ENCODE results near the gene GRID1.

The GRID1 gene

GRCh38 chr10:86199041-86199440, 167.6 kb downstream of the GRID1 start:
- H3K27ac ChIP-seq, result no peak overlapping the region
- no peak overlapping the region for H3K4me3 ChIP-seq
- TF ChIP-seq POLR2AphosphoS5 (IDR thresholded peaks at IDR 0.05; ENCODE audit: borderline replicate concordance, low read depth, low read length) (no peak), EZH2 (IDR thresholded peaks at IDR 0.05) (no peak), FOXP2 (optimal IDR thresholded peaks at IDR 0.05; ENCODE audit: control extremely low read depth, extremely low read length, insufficient read depth) (no peak)
- H3K9ac ChIP-seq (ENCODE audit: insufficient read length), result no peak overlapping the region
- no peaks in the 10 kb centered on the region for H3K9me3 ChIP-seq (ENCODE audit: low read depth, low read length)
- no peak for DNase-seq (ENCODE audit: low read depth, low spot score)
- no peaks in the 10 kb centered on the region for H3K36me3 ChIP-seq (ENCODE audit: insufficient read depth, low read length)

- TF ChIP-seq EZH2 (IDR thresholded peaks at IDR 0.05) (no peak), FOXP2 (optimal IDR thresholded peaks at IDR 0.05; ENCODE audit: control extremely low read depth, extremely low read length, insufficient read depth) (no peak), POLR2AphosphoS5 (IDR thresholded peaks at IDR 0.05; ENCODE audit: borderline replicate concordance, low read depth, low read length) (no peak)
- no peak overlapping the region for H3K4me3 ChIP-seq
- no peaks in the 10 kb centered on the region for H3K9me3 ChIP-seq (ENCODE audit: low read depth, low read length)
- H3K36me3 ChIP-seq (ENCODE audit: insufficient read depth, low read length), result no peaks in the 10 kb centered on the region
- DNase-seq (ENCODE audit: low read depth, low spot score), result no peak
- H3K27ac ChIP-seq, result no peak overlapping the region
- H3K9ac ChIP-seq (ENCODE audit: insufficient read length), result no peak overlapping the region
These were observed 168.3 kb downstream of the GRID1 start for GRCh38 chr10:86198271-86198670.

GRCh38 chr10:86197166-86197790, 169.3 kb downstream of the GRID1 start:
- H3K27ac ChIP-seq, result no peak overlapping the region
- no peak overlapping the region for H3K9ac ChIP-seq (ENCODE audit: insufficient read length)
- no peaks in the 10 kb centered on the region for H3K36me3 ChIP-seq (ENCODE audit: insufficient read depth, low read length)
- TF ChIP-seq FOXP2 (optimal IDR thresholded peaks at IDR 0.05; ENCODE audit: control extremely low read depth, extremely low read length, insufficient read depth) (no peak), EZH2 (IDR thresholded peaks at IDR 0.05) (no peak), POLR2AphosphoS5 (IDR thresholded peaks at IDR 0.05; ENCODE audit: borderline replicate concordance, low read depth, low read length) (no peak)
- no peak overlapping the region for H3K4me3 ChIP-seq
- no peaks in the 10 kb centered on the region for H3K9me3 ChIP-seq (ENCODE audit: low read depth, low read length)
- no peak for DNase-seq (ENCODE audit: low read depth, low spot score)

DNA sequence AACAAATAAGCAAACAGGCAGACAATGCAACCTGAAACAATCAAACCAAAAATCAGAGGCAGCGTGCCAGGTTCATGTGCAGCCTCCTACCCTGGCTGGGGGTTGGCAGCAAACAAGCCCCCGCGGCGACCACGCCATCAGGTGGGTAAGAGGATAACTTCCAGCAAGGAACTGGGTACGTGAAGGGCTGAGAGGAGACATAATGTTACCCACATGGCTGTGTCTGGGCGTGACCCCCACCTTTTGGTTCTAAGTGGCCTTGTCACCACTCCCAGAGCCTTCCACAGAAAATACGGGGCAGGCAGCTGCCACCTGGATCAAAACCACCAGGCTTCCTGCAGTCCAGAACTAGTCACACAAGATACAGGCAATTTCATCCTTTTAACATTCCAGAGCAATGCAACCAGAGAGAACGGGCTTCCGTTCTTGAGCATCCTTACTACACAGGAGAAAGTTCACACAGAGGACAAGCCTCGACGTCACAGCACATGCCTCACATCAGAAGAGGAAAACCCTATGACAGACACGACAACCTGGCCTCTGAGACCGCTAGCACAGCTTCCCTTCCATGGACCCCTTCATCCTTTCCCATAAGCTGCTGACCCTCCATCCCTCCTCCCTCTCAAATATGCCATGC, 171.0 kb downstream of the GRID1 start:
- H3K9me3 ChIP-seq (ENCODE audit: low read depth, low read length), result no peaks in the 10 kb centered on the region
- no peak for TF ChIP-seq EZH2 (IDR thresholded peaks at IDR 0.05)
- TF ChIP-seq POLR2AphosphoS5 (IDR thresholded peaks at IDR 0.05; ENCODE audit: borderline replicate concordance, low read depth, low read length), result no peak
- TF ChIP-seq FOXP2 (optimal IDR thresholded peaks at IDR 0.05; ENCODE audit: control extremely low read depth, extremely low read length, insufficient read depth), result no peak
- no peaks in the 10 kb centered on the region for H3K36me3 ChIP-seq (ENCODE audit: insufficient read depth, low read length)
- DNase-seq (ENCODE audit: low read depth, low spot score), result no peak
- H3K9ac ChIP-seq (ENCODE audit: insufficient read length), result no peak overlapping the region
- H3K4me3 ChIP-seq, result no peak overlapping the region
- no peak overlapping the region for H3K27ac ChIP-seq

DNA sequence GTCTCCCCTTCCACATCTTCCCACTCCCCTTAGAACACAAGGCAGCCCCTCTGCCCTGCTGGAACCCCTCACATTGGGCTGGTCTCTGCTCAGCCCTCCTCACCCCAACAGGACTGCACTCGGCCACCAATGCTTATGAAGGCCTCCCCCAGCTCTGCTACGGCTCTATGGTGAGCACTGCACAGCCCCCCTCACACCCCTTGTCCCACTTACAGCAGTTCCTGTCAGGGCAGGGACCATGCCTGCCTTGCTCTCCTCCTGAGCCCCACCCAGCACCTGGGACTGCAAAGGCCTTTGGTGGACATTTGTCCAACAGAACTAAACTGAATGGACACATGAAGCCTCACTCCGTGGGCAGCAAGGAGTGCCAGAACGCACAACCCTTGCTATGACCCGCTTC, 171.9 kb downstream of the GRID1 start:
- H3K9ac ChIP-seq (ENCODE audit: insufficient read length), result no peak overlapping the region
- H3K4me3 ChIP-seq, result no peak overlapping the region
- DNase-seq (ENCODE audit: low read depth, low spot score), result no peak
- no peaks in the 10 kb centered on the region for H3K9me3 ChIP-seq (ENCODE audit: low read depth, low read length)
- H3K27ac ChIP-seq, result no peak overlapping the region
- TF ChIP-seq FOXP2 (optimal IDR thresholded peaks at IDR 0.05; ENCODE audit: control extremely low read depth, extremely low read length, insufficient read depth) (no peak), EZH2 (IDR thresholded peaks at IDR 0.05) (no peak), POLR2AphosphoS5 (IDR thresholded peaks at IDR 0.05; ENCODE audit: borderline replicate concordance, low read depth, low read length) (no peak)
- no peaks in the 10 kb centered on the region for H3K36me3 ChIP-seq (ENCODE audit: insufficient read depth, low read length)

- DNase-seq (ENCODE audit: low read depth, low spot score), result no peak
- no peak overlapping the region for H3K27ac ChIP-seq
- TF ChIP-seq FOXP2 (optimal IDR thresholded peaks at IDR 0.05; ENCODE audit: control extremely low read depth, extremely low read length, insufficient read depth), result no peak
- H3K4me3 ChIP-seq, result no peak overlapping the region
- no peaks in the 10 kb centered on the region for H3K9me3 ChIP-seq (ENCODE audit: low read depth, low read length)
- no peaks in the 10 kb centered on the region for H3K36me3 ChIP-seq (ENCODE audit: insufficient read depth, low read length)
- no peak overlapping the region for H3K9ac ChIP-seq (ENCODE audit: insufficient read length)
These were observed 172.8 kb downstream of the GRID1 start for GRCh38 chr10:86193841-86194240.

GRCh38 chr10:86192691-86193090, 173.9 kb downstream of the GRID1 start:
- no peak for DNase-seq (ENCODE audit: low read depth, low spot score)
- Histone ChIP-seq H3K36me3 (ENCODE audit: insufficient read depth, low read length) (no peaks in the 10 kb centered on the region), H3K9ac (ENCODE audit: insufficient read length) (no peak overlapping the region), H3K4me3 (no peak overlapping the region), H3K9me3 (ENCODE audit: low read depth, low read length) (no peaks in the 10 kb centered on the region), H3K27ac (no peak overlapping the region)
- TF ChIP-seq FOXP2 (optimal IDR thresholded peaks at IDR 0.05; ENCODE audit: control extremely low read depth, extremely low read length, insufficient read depth) (no peak), EZH2 (IDR thresholded peaks at IDR 0.05) (no peak), POLR2AphosphoS5 (IDR thresholded peaks at IDR 0.05; ENCODE audit: borderline replicate concordance, low read depth, low read length) (no peak)

- no peak for TF ChIP-seq POLR2AphosphoS5 (IDR thresholded peaks at IDR 0.05; ENCODE audit: borderline replicate concordance, low read depth, low read length)
- TF ChIP-seq EZH2 (IDR thresholded peaks at IDR 0.05), result no peak
- no peak for TF ChIP-seq FOXP2 (optimal IDR thresholded peaks at IDR 0.05; ENCODE audit: control extremely low read depth, extremely low read length, insufficient read depth)
- DNase-seq (ENCODE audit: low read depth, low spot score), result no peak
- no peak overlapping the region for H3K4me3 ChIP-seq
These were observed 174.4 kb downstream of the GRID1 start for GRCh38 chr10:86192147-86192546.

DNA sequence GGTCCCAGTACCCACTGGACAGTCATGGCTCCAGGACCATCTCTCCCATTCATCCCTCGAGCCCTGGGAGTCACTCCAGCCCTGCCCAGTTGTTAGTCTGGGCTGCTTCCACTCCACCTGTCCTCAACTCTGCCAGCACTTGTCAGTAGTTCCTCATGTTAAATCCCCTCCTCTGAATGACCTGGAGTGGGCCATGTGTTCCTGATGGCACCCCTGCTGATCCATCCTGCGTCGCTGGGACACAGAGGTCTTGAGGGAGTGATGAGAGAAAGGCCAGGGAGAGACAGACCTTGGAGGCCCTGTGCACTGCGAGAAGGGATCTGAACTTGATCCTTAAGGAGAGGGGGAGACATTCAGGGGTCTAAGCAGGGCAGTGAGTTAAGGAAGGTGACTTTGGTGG, 174.9 kb downstream of the GRID1 start:
- no peak for DNase-seq (ENCODE audit: low read depth, low spot score)
- TF ChIP-seq POLR2AphosphoS5 (IDR thresholded peaks at IDR 0.05; ENCODE audit: borderline replicate concordance, low read depth, low read length), result no peak
- no peak for TF ChIP-seq FOXP2 (optimal IDR thresholded peaks at IDR 0.05; ENCODE audit: control extremely low read depth, extremely low read length, insufficient read depth)
- TF ChIP-seq EZH2 (IDR thresholded peaks at IDR 0.05), result no peak

More at GRCh38 chr10:86192147-86192546, 174.4 kb downstream of the GRID1 start:
- Histone ChIP-seq H3K9me3 (ENCODE audit: low read depth, low read length) (no peaks in the 10 kb centered on the region), H3K27ac (no peak overlapping the region), H3K36me3 (ENCODE audit: insufficient read depth, low read length) (no peaks in the 10 kb centered on the region), H3K9ac (ENCODE audit: insufficient read length) (no peak overlapping the region)

More for the DNA sequence above, 174.9 kb downstream of the GRID1 start:
- Histone ChIP-seq H3K9ac (ENCODE audit: insufficient read length) (no peak overlapping the region), H3K27ac (no peak overlapping the region), H3K9me3 (ENCODE audit: low read depth, low read length) (no peaks in the 10 kb centered on the region), H3K4me3 (no peak overlapping the region), H3K36me3 (ENCODE audit: insufficient read depth, low read length) (no peaks in the 10 kb centered on the region)
